ENCODE results near the gene CACNA1C.

The CACNA1C gene

GRCh38 chr12:2052826-2053678, at the start of gene CACNA1C:
Gene CACNA1C, plus strand, starts transcription at chr12:2052987. Its CDS starts 576 bp downstream, at chr12:2053563.
- peak; percentile 6 to 23 for DNase-seq

- DNase-seq, result no peak
These were observed 49.1 kb upstream of the CACNA1C start for GRCh38 chr12:2003676-2004112.

GRCh38 chr12:2004113-2004929, 48.5 kb upstream of the CACNA1C start, which contains the start of gene DCP1B:
Gene DCP1B, minus strand, starts transcription at chr12:2004457. Its CDS starts 26 bp downstream, at chr12:2004431.
- peak; percentile 91 to 92 for DNase-seq

- no peak for DNase-seq
These were observed 44.1 kb upstream of the CACNA1C start for GRCh38 chr12:2008677-2009076.

GRCh38 chr12:2009623-2010022, 43.2 kb upstream of the CACNA1C start:
- no peak for DNase-seq

GRCh38 chr12:2011643-2012607, 40.9 kb upstream of the CACNA1C start:
- no peak for DNase-seq

GRCh38 chr12:2013086-2013485, 39.7 kb upstream of the CACNA1C start:
- DNase-seq, result no peak

- no peak for DNase-seq
These were observed 39.1 kb upstream of the CACNA1C start for GRCh38 chr12:2013527-2014223.

- no peak for DNase-seq
These were observed 38.6 kb upstream of the CACNA1C start for GRCh38 chr12:2014231-2014630.

GRCh38 chr12:2016862-2017545, 35.8 kb upstream of the CACNA1C start:
- no peak for DNase-seq

- no peak for DNase-seq
These were observed 35.0 kb upstream of the CACNA1C start for GRCh38 chr12:2017546-2018337.

GRCh38 chr12:2018391-2018790, 34.4 kb upstream of the CACNA1C start:
- DNase-seq, result no peak

- DNase-seq, result no peak
These were observed 33.7 kb upstream of the CACNA1C start for GRCh38 chr12:2019126-2019525.

- DNase-seq, result no peak
These were observed 32.3 kb upstream of the CACNA1C start for GRCh38 chr12:2020511-2020910.

GRCh38 chr12:2023365-2023764, 29.4 kb upstream of the CACNA1C start:
- no peak for DNase-seq

- DNase-seq, result no peak
These were observed 25.4 kb upstream of the CACNA1C start for GRCh38 chr12:2027351-2027750.

GRCh38 chr12:2029851-2030250, 22.9 kb upstream of the CACNA1C start:
- no peak for DNase-seq

- no peak for DNase-seq
These were observed 20.3 kb upstream of the CACNA1C start for GRCh38 chr12:2032506-2032905.

- DNase-seq, result peak; percentile 81 to 82
These were observed 18.0 kb upstream of the CACNA1C start for GRCh38 chr12:2034633-2035430.

All from activated CD4-positive, alpha-beta T cell treated with anti-CD3 and anti-CD28 coated beads, Interleukin-2, amount 50 U/mL, for 4 hours (primary cell).